K562 (cell line): ENCODE measurements around the gene SIRT5. TPM values are rescaled to one million over a fixed set of nuclear protein-coding genes. Genes with fewer than 3 reads are reported as not detected.

Experiments used
- BDP1 ChIP-seq: IDR thresholded peaks from 3 replicates; pipeline ENCODE4 v1.6.1; 2011; ENCODE audit not compliant: insufficient read length, insufficient read depth
- CBX3 ChIP-seq, 2 experiments: IDR thresholded peaks; 1 replicate in 1 of 2; 2 replicates in 1 of 2; pipeline ENCODE4 v1.6.1; 2012; ENCODE audit warnings: inconsistent platforms in 2 of 2, low read length in 2 of 2, borderline replicate concordance in 1 of 2, control low read depth in 1 of 2
- HNRNPUL1 ChIP-seq: fragments of 200-400 bp; formaldehyde crosslinking; IDR thresholded peaks from 2 replicates; pipeline ENCODE4 v1.6.1; 2017; ENCODE audit warnings: low read length
- HOXB6 ChIP-seq: fragments of 250-450 bp; sonication (Bioruptor Pico); IDR thresholded peaks from 2 replicates; pipeline ENCODE4 v1.5.1; 2022; ENCODE audit warnings: mild to moderate bottlenecking, borderline replicate concordance
- NFIX ChIP-seq: fragments of 250-450 bp; sonication (Bioruptor Pico); IDR thresholded peaks from 2 replicates; pipeline ENCODE4 v1.4.0; 2020; ENCODE audit warnings: low read depth, mild to moderate bottlenecking, moderate library complexity
- PHB ChIP-seq: fragments of 250-450 bp; sonication (Bioruptor Pico); IDR thresholded peaks from 2 replicates; pipeline ENCODE4 v1.5.0; 2021
- POLR2G ChIP-seq: fragments of 200-400 bp; formaldehyde crosslinking; IDR thresholded peaks from 2 replicates; pipeline ENCODE4 v1.6.1; 2017; ENCODE audit warnings: low read depth, mild to moderate bottlenecking, antibody characterized with exemption, low read length, moderate library complexity
- RFX5 ChIP-seq: IDR thresholded peaks from 2 replicates; pipeline ENCODE4 v1.6.1; 2011; ENCODE audit warnings: low read depth, mild to moderate bottlenecking, improper control_type of control experiment, low read length
- TAF7 ChIP-seq: fragments of 450-650 bp; IDR thresholded peaks from 2 replicates; pipeline ENCODE4 v1.6.1; 2016; ENCODE audit warnings: missing genetic modification characterization, missing compliant biosample characterization
- ZNF134 ChIP-seq: fragments of 250-450 bp; sonication (Bioruptor Pico); conservative IDR thresholded peaks from 2 replicates; pipeline ENCODE4 v1.4.0; 2020
- ZNF263 ChIP-seq: sonication (generic); formaldehyde crosslinking; IDR thresholded peaks from 2 replicates; pipeline ENCODE4 v1.8.0; 2022; ENCODE audit warnings: mild to moderate bottlenecking, missing genetic modification reagents, borderline replicate concordance
- ZNF311 ChIP-seq: fragments of 250-450 bp; sonication (Bioruptor Pico); IDR thresholded peaks from 2 replicates; pipeline ENCODE4 v1.4.0; 2020; ENCODE audit warnings: mild to moderate bottlenecking, moderate library complexity
- ZNF583 ChIP-seq: fragments of 250-450 bp; sonication (Bioruptor Pico); IDR thresholded peaks from 2 replicates; pipeline ENCODE4 v1.4.0; 2020
- polyA plus RNA-seq, 8 experiments: library from polyadenylated mRNA; depleted of rRNA in 4 of 8; stranded (reverse) in 5 of 8; unstranded in 3 of 8; fragments of >200 nt; fragmentation: Nextera tagmentation in 2 of 8; fragmentation: Illumina TruSeq in 1 of 8; extraction: Ambion mirVana in 2 of 8; extraction: Trizol in 1 of 8; gene quantifications; 2 replicates each; pipeline versions ENCODE4 v1.2.1 to v1.2.3, GENCODE V29; 2011 to 2014; ENCODE audit warnings: inconsistent platforms in 1 of 8, missing spikeins in 1 of 8
- total RNA-seq, 7 experiments: library from RNA; depleted of rRNA in 6 of 7; stranded (reverse); fragments of >200 nt in 6 of 7; fragmentation: Illumina TruSeq in 2 of 7; extraction: Trizol in 2 of 7; gene quantifications; 2 replicates each; pipeline versions ENCODE4 v1.2.1 to v1.2.3, GENCODE V29; 2011 to 2021; ENCODE audit warnings: low replicate concordance in 1 of 7
- TF ChIP-seq, protein P1 (sequence below): fragments of 450-650 bp; IDR thresholded peaks from 2 replicates; pipeline ENCODE4 v1.7.1; 2018; ENCODE audit warnings: mild to moderate bottlenecking, low read depth; ENCODE audit not compliant: partially characterized antibody
- TF ChIP-seq, protein P2 (sequence below), 2 experiments: IDR thresholded peaks; 2 replicates each; pipeline ENCODE4 v1.6.1; 2012; ENCODE audit warnings: improper control_type of control experiment in 2 of 2, low read depth in 2 of 2, low read length in 2 of 2, borderline replicate concordance in 1 of 2
- TF ChIP-seq, protein P3 (sequence below): fragments of 450-650 bp; formaldehyde crosslinking; IDR thresholded peaks from 2 replicates; pipeline ENCODE4 v1.4.0; 2022; ENCODE audit warnings: missing genetic modification characterization
- TF ChIP-seq, protein P4 (sequence below): sonication (generic); formaldehyde crosslinking; IDR thresholded peaks from 2 replicates; pipeline ENCODE4 v1.8.0; 2022; ENCODE audit warnings: mild to moderate bottlenecking, missing genetic modification reagents
- TF ChIP-seq, protein P5 (sequence below): fragments of 250-450 bp; sonication (Bioruptor Pico); IDR thresholded peaks from 2 replicates; pipeline ENCODE4 v1.5.0; 2021

Gene SIRT5
- total and polyA plus RNA-seq, 9 of the 15 experiments (the other 6 are each of a cell fraction or from before 2014, with no cell fraction given), result 2.1 to 15.7 (median 11.4) TPM

DNA sequence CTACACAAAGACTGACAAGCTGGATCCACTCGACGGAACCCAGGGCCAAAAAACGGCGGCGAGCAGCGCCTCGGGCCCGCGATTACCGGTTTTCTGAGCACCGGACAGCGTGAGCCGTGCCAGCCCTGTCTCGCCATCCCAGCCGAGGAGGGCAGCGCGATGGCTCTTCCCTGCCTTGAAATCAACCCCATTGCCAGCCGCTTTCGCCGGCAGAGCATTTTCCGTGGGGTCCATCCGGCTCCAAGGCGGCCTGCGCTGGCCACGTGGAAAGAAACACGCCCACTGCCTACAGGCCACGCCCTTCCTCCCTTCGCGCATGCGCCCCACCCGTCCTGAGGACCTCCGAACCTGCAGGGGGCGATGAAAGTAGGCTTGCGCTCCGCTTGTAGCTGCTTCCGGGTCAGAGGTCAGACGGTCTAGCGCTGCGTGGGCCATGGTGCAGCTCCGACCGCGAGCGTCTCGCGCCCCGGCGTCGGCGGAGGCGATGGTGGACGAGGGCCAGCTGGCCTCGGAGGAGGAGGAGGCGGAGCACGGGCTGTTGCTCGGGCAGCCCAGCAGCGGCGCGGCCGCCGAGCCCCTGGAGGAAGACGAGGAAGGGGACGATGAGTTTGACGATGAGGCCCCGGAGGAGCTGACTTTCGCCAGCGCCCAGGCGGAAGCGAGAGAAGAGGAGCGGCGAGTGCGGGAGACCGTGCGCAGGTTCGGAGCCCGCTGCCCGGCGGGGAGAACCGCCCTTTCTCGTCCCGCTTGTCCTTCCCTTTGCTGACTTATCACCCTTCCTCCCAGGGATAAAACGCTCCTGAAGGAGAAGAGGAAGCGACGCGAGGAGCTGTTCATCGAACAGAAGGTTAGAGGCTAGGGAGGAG is 40.8 kb downstream of the SIRT5 start, which contains the start of gene NOL7 (continued):
- TF ChIP-seq, protein P1, sequence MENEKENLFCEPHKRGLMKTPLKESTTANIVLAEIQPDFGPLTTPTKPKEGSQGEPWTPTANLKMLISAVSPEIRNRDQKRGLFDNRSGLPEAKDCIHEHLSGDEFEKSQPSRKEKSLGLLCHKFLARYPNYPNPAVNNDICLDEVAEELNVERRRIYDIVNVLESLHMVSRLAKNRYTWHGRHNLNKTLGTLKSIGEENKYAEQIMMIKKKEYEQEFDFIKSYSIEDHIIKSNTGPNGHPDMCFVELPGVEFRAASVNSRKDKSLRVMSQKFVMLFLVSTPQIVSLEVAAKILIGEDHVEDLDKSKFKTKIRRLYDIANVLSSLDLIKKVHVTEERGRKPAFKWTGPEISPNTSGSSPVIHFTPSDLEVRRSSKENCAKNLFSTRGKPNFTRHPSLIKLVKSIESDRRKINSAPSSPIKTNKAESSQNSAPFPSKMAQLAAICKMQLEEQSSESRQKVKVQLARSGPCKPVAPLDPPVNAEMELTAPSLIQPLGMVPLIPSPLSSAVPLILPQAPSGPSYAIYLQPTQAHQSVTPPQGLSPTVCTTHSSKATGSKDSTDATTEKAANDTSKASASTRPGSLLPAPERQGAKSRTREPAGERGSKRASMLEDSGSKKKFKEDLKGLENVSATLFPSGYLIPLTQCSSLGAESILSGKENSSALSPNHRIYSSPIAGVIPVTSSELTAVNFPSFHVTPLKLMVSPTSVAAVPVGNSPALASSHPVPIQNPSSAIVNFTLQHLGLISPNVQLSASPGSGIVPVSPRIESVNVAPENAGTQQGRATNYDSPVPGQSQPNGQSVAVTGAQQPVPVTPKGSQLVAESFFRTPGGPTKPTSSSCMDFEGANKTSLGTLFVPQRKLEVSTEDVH, result peak; percentile 88
- TF ChIP-seq HNRNPUL1, result no peak
- TF ChIP-seq ZNF583, result 0 out of 2 replicates have a peak, but pooled peaks have one; percentile 51
- TF ChIP-seq ZNF263, result peak; percentile 87
- TF ChIP-seq CBX3 (IDR thresholded peaks at IDR 0.05; ENCODE audit: borderline replicate concordance in 1 of 2, low read length in 2 of 2), result peak in 1 of 2 experiments; percentile 97; a peak in 2 of 3 replicates
- TF ChIP-seq ZNF134 (CRISPR knock-in tag), result peak; percentile 27; the same call in 1 of the 2 replicates
- no peak for TF ChIP-seq NFIX
- TF ChIP-seq, protein P2, sequence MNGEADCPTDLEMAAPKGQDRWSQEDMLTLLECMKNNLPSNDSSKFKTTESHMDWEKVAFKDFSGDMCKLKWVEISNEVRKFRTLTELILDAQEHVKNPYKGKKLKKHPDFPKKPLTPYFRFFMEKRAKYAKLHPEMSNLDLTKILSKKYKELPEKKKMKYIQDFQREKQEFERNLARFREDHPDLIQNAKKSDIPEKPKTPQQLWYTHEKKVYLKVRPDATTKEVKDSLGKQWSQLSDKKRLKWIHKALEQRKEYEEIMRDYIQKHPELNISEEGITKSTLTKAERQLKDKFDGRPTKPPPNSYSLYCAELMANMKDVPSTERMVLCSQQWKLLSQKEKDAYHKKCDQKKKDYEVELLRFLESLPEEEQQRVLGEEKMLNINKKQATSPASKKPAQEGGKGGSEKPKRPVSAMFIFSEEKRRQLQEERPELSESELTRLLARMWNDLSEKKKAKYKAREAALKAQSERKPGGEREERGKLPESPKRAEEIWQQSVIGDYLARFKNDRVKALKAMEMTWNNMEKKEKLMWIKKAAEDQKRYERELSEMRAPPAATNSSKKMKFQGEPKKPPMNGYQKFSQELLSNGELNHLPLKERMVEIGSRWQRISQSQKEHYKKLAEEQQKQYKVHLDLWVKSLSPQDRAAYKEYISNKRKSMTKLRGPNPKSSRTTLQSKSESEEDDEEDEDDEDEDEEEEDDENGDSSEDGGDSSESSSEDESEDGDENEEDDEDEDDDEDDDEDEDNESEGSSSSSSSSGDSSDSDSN (IDR thresholded peaks at IDR 0.05; ENCODE audit: borderline replicate concordance in 1 of 2, low read depth in 2 of 2, low read length in 2 of 2), result peak in 1 of 2 experiments; percentile 89; a peak in 2 of 4 replicates
- no peak for TF ChIP-seq ZNF311 (CRISPR knock-in tag)
- TF ChIP-seq BDP1, result no peak
- TF ChIP-seq, protein P3, sequence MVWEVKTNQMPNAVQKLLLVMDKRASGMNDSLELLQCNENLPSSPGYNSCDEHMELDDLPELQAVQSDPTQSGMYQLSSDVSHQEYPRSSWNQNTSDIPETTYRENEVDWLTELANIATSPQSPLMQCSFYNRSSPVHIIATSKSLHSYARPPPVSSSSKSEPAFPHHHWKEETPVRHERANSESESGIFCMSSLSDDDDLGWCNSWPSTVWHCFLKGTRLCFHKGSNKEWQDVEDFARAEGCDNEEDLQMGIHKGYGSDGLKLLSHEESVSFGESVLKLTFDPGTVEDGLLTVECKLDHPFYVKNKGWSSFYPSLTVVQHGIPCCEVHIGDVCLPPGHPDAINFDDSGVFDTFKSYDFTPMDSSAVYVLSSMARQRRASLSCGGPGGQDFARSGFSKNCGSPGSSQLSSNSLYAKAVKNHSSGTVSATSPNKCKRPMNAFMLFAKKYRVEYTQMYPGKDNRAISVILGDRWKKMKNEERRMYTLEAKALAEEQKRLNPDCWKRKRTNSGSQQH (CRISPR knock-in tag), result peak; percentile 54
- no peak for TF ChIP-seq HOXB6 (CRISPR knock-in tag)
- peak; percentile 86 for TF ChIP-seq TAF7
- TF ChIP-seq, protein P4, sequence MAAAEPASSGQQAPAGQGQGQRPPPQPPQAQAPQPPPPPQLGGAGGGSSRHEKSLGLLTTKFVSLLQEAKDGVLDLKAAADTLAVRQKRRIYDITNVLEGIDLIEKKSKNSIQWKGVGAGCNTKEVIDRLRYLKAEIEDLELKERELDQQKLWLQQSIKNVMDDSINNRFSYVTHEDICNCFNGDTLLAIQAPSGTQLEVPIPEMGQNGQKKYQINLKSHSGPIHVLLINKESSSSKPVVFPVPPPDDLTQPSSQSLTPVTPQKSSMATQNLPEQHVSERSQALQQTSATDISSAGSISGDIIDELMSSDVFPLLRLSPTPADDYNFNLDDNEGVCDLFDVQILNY, result peak; percentile 99
- TF ChIP-seq, protein P5, sequence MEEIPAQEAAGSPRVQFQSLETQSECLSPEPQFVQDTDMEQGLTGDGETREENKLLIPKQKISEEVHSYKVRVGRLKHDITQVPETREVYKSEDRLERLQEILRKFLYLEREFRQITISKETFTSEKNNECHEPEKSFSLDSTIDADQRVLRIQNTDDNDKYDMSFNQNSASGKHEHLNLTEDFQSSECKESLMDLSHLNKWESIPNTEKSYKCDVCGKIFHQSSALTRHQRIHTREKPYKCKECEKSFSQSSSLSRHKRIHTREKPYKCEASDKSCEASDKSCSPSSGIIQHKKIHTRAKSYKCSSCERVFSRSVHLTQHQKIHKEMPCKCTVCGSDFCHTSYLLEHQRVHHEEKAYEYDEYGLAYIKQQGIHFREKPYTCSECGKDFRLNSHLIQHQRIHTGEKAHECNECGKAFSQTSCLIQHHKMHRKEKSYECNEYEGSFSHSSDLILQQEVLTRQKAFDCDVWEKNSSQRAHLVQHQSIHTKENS (CRISPR knock-in tag), result no peak
- TF ChIP-seq PHB (CRISPR knock-in tag), result peak; percentile 82; the same call in 1 of the 2 replicates
- peak; percentile 14; the same call in 1 of the 2 replicates for TF ChIP-seq RFX5
- TF ChIP-seq POLR2G, result peak; percentile 98
